GM04503 (cell line): ENCODE measurements around the gene FBXO24.
"Not testable (repeated sequence)": the region's sequence is repeated elsewhere in the genome, so short reads cannot be mapped to it uniquely, and the experiment has no call there.

ENCODE experiments used
- DNase-seq: peaks from one replicate; pipeline ENCODE4 v3.0.0-alpha.2; 2012; ENCODE audit warnings: low read depth

The FBXO24 gene

DNA sequence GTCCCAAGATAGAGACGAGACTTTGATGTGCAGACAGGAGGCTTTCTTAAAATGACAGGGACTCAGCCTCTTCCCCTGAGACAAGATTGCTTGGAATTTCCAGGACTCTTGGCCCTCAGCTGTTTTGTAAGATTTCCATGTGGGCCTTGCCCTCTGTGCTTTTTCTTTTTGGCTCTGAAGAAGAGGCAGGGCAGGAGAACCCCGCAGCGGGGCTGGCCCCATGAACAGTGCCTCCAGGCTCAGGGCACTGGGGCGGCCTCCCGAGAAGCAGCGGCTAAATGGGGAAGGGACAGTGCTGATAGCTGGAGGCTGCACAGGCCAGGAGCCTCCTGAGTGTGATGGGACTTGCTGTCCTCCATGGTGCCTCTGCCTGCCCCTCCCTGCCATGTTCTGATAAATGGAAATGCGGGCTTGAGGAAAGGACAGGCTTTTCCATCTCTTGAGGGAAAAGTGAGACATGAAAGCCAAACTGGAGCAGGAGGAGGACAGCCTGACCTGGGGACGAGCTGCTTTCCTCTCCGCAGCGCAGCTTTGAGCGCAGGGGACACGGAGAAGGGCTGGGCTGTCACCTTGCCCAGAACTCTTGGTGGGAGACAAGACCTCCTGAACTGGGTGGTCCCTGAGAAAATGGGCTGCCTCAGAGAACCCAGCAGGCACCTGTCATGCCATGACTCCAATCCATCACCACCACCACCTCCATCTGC, 24.5 kb upstream of the FBXO24 start:
- no peak for DNase-seq

DNA sequence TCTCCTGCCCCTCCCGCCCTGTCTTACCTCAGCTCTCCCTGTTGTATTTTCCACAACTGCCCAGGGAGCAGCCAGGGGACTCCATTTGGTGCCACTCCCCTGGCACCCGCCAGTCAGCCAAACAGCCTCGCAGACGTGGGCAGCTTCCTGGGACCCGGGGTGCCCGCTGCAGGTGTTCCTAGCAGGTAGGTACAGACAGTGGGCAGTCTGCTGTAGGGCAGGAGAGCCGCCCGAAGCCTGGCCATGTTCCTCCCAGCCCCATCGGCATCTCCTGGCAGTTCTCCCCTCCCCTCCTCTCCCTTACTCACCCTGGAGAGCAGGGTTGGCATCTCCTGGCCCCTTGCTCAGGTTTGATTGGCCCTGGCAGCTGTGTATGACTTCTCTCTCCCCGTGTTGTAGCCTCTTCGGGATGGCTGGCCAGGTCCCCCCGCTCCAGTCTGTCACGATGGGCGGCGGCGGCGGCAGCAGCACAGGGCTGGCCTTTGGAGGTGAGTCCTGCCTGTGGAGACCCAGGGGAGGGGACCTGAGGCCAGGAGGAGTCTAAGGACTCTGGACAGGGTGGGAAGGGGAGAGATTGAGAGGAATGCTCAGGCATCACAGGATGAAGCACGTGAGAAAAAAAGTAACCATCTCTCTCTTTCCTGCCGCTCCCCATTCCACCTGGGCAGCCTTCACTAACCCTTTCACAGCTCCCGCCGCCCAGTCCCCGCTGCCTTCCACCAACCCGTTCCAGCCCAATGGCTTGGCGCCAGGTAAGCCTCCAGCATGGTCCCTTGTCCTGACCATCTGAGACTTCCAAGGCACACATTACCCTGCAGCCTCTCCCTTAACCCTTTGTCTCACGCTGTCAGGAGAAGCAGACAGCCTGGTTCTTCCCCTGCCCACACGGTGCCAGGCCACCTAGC, 23.7 kb upstream of the FBXO24 start:
- no peak for DNase-seq

- no peak for DNase-seq
These were observed 23.0 kb upstream of the FBXO24 start for GRCh38 chr7:100563100-100563564.

- no peak for DNase-seq
These were observed 22.2 kb upstream of the FBXO24 start for GRCh38 chr7:100563809-100564400.

GRCh38 chr7:100564405-100564804, 21.7 kb upstream of the FBXO24 start:
- DNase-seq: not testable (repeated sequence)

DNA sequence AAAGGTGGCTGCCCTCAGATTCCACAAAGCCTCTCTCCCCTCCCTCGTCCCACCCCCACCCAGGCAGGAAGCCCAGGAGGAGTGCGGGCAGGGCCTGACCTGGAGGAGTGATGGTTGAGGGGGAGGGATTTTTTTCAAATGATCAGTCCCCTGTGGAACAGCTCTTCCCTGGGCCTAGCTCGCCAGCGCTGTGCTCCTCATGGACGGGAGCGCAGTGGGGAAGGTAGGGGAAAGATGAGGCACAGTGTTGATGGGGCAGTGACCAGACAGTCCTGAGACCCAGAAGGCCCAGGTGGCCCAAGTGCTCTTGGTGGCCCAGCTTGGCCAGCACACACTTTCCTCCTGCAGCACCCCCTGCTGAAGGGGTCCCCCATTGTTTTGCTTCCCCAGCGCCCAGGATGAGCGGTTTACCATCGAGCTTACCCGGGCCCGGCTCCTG, 21.0 kb upstream of the FBXO24 start:
- DNase-seq: no peak

GRCh38 chr7:100566018-100566531, 20.1 kb upstream of the FBXO24 start:
- DNase-seq: no peak

GRCh38 chr7:100567031-100567730, 18.9 kb upstream of the FBXO24 start:
- DNase-seq: no peak

GRCh38 chr7:100567751-100568175, 18.4 kb upstream of the FBXO24 start:
- no peak for DNase-seq

DNA sequence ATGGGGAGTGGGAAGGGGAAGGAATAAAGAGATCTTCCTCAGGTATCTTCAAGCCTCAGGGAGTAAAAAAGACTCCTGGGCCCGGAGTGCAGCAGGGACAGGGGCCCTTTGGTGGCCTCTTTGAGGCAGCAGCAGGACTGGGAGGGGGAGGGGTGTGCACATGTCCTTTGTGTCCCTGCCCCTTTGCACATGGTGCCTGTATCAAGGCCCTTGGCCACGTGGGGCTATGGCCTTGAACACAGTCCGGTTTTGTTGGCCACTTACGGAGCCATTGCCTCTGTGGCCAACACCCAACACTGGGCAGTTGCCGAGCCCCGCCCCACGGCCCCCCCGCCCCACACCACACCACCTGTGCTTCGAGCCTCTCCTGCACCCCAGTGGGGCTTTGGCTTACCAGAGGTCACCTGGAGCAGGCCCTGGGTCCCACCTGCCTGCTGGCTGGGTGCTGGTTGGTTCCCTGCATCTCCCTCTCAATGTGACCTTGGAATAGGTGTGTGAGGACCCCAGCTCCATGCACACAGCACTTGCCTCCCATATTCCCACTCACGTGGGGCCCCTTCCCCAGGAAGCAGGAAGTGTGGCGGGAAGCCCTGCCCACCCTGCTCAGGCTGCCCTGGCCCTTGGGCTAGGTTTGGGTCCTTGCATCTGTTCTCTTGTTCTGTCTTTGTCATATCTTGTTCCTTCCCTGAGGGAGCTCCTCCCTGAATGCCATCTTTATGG, 17.8 kb upstream of the FBXO24 start:
- DNase-seq: no peak

DNA sequence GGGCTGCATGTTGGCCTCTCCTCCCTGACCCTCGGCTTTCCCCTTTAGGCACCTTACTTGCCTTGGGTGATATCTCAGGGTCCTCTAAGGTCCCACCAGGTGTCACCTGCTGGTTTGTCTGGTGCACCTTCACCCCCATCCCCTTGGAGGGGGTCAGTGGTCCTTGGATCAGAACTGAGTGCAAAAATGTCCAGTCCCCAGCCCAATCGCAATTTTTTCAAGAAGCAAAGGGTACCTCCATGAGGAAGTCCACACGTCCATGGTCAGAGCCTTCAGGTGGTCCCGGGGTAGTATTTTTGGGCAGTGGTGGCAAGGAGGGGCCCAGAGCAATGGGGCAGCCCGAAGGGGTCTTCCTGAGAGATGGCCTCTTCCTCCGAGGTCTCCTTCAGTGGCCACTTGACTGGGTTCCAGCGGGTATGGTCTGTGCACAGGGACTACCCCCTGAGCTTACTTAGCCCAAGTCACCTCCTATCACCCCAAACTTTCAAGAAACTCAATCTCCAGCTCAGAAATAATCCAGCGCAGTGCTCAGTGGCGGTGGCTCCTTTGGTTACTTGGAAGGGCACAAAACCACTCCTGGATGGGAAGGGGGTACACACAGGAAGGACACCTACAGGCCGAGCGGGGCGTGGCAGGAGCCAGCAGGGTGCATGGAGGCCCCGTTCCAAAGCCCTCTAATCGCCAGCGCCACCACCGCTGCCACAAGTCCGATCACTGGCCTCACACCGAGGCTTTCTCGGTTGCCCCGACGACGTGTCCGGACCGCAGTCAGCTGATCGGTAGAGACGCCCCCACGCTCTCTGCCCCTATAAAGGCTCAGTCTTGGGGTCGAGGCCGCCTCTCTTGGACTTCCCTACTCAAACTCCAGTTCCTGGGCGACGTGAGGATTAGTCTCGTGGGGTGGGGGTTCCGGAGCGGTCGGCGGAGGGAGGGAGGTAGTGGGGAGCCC, 17.0 kb upstream of the FBXO24 start:
- no peak for DNase-seq

GRCh38 chr7:100570954-100571828, 14.9 kb upstream of the FBXO24 start:
- DNase-seq: no peak

DNA sequence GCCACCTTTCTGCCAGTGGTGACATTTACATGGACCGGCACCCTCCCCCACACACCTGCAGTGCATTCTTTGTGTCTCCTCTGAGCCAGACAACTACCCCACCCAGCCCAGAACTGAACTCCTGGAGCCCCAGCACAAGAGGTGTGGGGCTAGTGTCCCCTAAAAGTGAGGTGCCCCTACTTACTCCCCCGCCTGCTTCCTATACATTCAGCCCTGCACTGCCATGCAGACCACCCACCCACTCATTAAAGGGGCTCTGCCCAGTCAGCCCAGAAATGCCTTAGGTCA, 14.4 kb upstream of the FBXO24 start:
- DNase-seq: no peak

DNA sequence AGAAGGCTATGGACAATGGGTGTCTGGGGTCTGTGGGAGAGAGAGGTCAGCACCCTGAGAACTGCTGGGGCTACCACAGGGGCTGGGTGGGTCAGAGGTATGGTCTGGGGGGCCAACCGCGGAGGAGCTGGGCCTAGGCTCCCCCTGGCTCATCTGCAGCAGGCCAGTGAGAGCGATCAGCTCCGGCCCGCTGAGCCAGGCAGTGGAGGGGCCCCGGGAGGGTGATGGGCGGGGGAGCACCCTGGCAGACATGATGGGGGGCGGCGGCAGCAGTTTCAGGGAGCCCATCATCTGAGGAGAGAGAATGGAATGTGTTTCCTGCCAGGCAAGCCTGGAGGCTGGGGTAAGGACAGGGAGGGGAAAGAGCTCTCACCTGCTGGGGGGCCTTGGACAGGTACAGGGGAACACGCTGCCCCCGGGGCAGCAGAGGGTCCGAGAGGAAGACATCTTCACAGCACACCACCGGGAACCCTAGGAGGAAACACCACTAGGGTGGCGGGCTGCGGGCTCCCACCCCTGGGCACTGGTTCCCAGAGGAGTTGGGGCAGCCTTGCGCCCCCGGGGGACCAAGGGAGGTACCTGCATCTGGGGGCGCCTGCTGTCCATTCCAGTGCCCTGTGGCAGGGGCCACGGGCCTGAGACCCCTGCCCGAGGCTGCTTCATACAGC, 13.7 kb upstream of the FBXO24 start:
- no peak for DNase-seq

DNA sequence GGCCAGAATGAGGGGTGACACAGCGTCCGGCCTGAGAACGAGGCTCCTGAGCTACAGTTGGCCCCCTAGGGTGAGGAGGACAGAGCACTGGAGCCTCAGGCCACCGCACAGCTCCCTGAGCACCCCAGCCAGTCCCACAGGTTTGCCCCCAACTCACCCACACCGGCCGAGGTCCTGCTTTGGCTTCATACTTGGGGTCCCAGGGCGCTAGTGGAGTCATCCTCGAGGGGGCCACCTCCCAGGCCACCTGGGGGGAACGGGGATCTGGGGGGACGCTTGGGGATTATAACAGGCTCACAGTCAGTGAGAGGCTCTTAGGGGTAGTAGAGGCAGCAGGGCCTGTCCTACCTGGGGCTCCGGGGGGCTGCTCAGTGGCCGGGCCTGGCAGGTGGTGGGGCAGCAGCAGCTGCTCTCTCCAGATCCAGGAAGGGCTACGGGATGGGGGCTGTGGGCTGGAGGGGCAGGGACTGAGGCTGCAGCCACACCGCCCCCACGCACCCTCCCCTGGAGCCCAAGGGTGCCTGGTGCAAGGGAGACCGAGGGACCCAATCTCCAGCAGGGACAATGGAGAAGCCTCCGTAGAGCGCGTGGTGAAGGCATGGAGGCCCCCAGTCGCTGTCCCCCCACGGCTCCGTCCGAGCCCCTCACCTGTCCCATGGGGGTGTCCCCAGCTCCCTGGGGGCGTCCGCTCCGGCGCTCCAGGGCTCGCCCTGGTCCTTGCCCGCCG, 13.0 kb upstream of the FBXO24 start:
- DNase-seq: no peak

DNA sequence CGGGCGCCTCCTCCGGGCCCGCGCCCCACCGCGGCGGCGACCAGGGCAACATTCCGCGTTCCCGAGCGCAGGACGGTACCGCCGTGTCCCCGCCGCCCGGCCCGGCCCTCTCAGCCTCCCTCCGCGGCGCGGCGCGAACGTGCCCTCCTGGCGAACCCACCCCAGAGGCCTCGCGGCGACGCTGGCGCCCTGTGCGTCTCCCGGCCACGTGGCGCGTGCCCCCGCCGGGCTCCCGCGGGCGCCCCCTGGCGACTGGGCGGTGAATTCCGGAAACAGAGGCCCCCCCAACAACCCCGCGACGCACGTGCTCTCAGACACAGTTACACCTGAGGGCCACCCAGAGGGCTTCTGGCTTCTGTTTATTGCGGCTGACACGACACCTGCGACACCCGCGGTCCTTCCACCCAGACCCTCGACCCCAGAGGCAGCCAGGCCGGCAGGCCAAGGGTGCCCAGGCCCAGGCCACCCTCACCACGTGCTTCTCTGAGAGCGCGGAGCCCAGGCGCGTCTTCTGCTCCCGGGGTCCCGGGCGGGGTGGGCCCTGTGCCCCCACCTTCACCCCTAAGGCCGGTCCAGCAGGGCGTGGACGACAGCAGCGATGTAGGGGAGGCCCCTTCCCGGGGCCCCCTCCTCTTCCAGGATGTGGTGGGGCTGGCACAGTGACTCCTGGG, 12.3 kb upstream of the FBXO24 start, which contains the start of gene SAP25:
Gene SAP25, minus strand, starts transcription at position 210 of the 671 bp plus-strand sequence. Its CDS starts 158 bp downstream, at position 52.
- no peak for DNase-seq
